ENCODE measurements around the gene CEP95. TPM values are rescaled to one million over a fixed set of nuclear protein-coding genes. Genes with fewer than 3 reads are reported as not detected.

Gene CEP95
- total and polyA plus RNA-seq, 10 of the 15 experiments (the other 5 are each of a cell fraction or from before 2014, with no cell fraction given): 17.7 to 54.9 (median 29.6) TPM

DNA sequence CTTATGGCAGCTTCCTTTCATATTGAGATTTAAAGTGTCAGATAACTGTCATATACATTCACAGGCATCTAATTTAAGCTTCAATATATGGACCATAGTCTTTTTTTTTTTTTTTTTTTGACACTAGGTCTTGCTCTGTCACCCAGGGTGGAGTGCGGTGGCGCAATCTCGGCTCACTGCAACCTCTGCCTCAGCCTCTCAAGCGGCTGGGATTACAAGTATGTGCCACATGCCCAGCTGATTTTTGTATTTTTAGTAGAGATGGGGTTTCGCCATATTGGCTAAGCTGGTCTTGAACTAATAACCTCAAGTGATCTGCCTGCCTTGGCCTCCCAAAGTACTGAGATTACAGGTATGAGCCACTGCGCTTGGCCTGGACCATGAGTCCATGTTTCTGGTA is 13.6 kb downstream of the CEP95 start:
- in situ Hi-C loops (cut with MboI): no loop called here
- TF ChIP-seq, protein P1, sequence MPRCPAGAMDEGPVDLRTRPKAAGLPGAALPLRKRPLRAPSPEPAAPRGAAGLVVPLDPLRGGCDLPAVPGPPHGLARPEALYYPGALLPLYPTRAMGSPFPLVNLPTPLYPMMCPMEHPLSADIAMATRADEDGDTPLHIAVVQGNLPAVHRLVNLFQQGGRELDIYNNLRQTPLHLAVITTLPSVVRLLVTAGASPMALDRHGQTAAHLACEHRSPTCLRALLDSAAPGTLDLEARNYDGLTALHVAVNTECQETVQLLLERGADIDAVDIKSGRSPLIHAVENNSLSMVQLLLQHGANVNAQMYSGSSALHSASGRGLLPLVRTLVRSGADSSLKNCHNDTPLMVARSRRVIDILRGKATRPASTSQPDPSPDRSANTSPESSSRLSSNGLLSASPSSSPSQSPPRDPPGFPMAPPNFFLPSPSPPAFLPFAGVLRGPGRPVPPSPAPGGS (IDR thresholded peaks at IDR 0.05; ENCODE audit: borderline replicate concordance, insufficient read depth, low read depth, low read length, poor library complexity, severe bottlenecking): no peak
- TF ChIP-seq ZNF217 (IDR thresholded peaks at IDR 0.05) (no peak), E2F4 (IDR thresholded peaks at IDR 0.05; ENCODE audit: low read depth, low read length) (no peak), IKZF1 (conservative IDR thresholded peaks at IDR 0.05) (no peak), SUZ12 (IDR thresholded peaks at IDR 0.05; ENCODE audit: unreplicated experiment) (no peak), RELB (IDR thresholded peaks at IDR 0.05; ENCODE audit: low read depth) (no peak), POU2F2 (IDR thresholded peaks at IDR 0.05; ENCODE audit: borderline replicate concordance, low read depth, low read length) (no peak), BMI1 (IDR thresholded peaks at IDR 0.05; ENCODE audit: borderline replicate concordance) (no peak), CREM (IDR thresholded peaks at IDR 0.05; ENCODE audit: low read depth) (no peak), MTA3 (IDR thresholded peaks at IDR 0.05; ENCODE audit: borderline replicate concordance, low read length) (no peak), ZNF384 (IDR thresholded peaks at IDR 0.05; ENCODE audit: borderline replicate concordance, low read depth, low read length) (no peak), IRF5 (IDR thresholded peaks at IDR 0.05; ENCODE audit: borderline replicate concordance) (no peak), SRF (IDR thresholded peaks at IDR 0.05; ENCODE audit: low read depth in 2 of 2, low read length in 2 of 2) (no peak)
- no peak for FAIRE-seq
- RAD21 ChIA-PET (ENCODE audit: unreplicated experiment): no interaction called here
- CTCF ChIA-PET: interaction anchor here (0.6 to 1.5 kb wide), 3 partner anchors 13 to 84 kb away, joined by 3 to 6 read pairs (median 4); no protein-coding TSS in a partner anchor
- SMC1A ChIA-PET (ENCODE audit: uncharacterized antibody, unreplicated experiment): interaction anchor here (1.2 kb wide), 1 partner anchor 13 kb away, joined by 4 read pairs; no protein-coding TSS in a partner anchor
- Histone ChIP-seq H3K27ac (ENCODE audit: control insufficient read depth, insufficient read depth) (no peak overlapping the region), H3K79me2 (ENCODE audit: control insufficient read depth, insufficient read depth, low read length) (no peaks in the 10 kb centered on the region), H3K9me3 (replicated peaks; ENCODE audit: control insufficient read depth, insufficient read depth, low read length) (no peaks in the 10 kb centered on the region), H3K4me2 (ENCODE audit: control insufficient read depth, insufficient read depth) (no peak overlapping the region), H4K20me1 (ENCODE audit: control insufficient read depth, insufficient read depth) (no peaks in the 10 kb centered on the region), H3K4me3 (no peak overlapping the region), H3K4me1 (ENCODE audit: control insufficient read depth, insufficient read depth, low read length) (no peaks in the 10 kb centered on the region), H3K36me3 (ENCODE audit: control insufficient read depth in 2 of 2, insufficient read depth in 2 of 2, low read length in 1 of 2) (peaks cover 3 to 36% of the 10 kb centered on the region in 2 experiments), H3K9ac (ENCODE audit: control insufficient read depth, insufficient read depth, low read length) (no peak overlapping the region), H3K27me3 (replicated peaks in 1 of 2; ENCODE audit: control insufficient read depth in 2 of 2, insufficient read depth in 2 of 2, low read length in 1 of 2) (no peaks in the 10 kb centered on the region), H2AFZ (ENCODE audit: control insufficient read depth, low read depth, low read length) (no peak overlapping the region)
- POLR2A ChIA-PET: interaction anchor here (0.7 to 1.0 kb wide), 2 partner anchors 23 to 69 kb away, joined by 3 read pairs; partner anchors contain the start of gene POLG2
- no peak for ATAC-seq
- DNase-seq (ENCODE audit: low read depth, low spot score): no peak
- WGBS (ENCODE audit: insufficient coverage, insufficient replicate concordance, low lambda C conversion rate, missing lambda C conversion rate): 100% methylated on average over 5 of the region's 6 CpGs
- BruUV-seq (replicated peaks): no TSS peak
- intact Hi-C loops (cut with micrococcal nuclease; ENCODE audit: unreplicated experiment): no loop called here

Data from GM12878 (cell line).